ENCODE data around the gene PIP4K2B. TPM values are rescaled to one million over a fixed set of nuclear protein-coding genes. Genes with fewer than 3 reads are reported as not detected.
"Not testable (repeated sequence)": the region's sequence is repeated elsewhere in the genome, so short reads cannot be mapped to it uniquely, and the experiment has no call there.

PIP4K2B gene
- total RNA-seq, 2 donors from 2014 or later: 74.3 to 91.6 TPM

DNA sequence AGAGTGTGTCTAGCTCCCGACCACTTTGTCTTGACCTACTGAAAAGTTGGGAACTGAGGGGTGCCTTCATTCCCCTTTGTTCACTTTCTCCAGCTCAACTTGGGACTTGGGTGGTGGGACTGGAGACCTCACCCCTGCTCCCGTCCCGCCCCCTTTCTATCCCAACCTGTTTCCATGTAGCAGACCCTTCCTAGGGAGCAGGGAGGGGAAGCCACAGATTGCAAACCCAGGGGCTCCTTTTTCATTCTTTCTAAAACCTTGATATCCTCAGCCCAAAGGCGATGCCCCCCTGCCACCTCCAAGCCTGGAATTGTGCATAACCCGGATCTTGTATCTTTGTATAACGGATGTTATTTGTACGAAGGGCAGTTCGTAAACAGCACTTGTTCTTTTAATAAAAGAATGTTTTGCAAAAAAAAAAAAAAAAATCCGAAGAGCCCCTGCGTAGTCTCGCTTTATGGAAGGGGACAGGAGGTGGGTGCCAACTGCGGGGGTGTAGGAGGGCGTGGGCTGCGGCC lies 69.9 kb downstream of the PIP4K2B start:
- 51 to 52% methylated on average over 12 to 14 of the region's 14 CpGs for WGBS, 2 experiments (ENCODE audit: insufficient coverage in 1 of 2, insufficient read length in 1 of 2)
- H3K9ac ChIP-seq (ENCODE audit: extremely low read depth, low read length, poor library complexity, severe bottlenecking): peak overlapping the region; percentile 63

DNA sequence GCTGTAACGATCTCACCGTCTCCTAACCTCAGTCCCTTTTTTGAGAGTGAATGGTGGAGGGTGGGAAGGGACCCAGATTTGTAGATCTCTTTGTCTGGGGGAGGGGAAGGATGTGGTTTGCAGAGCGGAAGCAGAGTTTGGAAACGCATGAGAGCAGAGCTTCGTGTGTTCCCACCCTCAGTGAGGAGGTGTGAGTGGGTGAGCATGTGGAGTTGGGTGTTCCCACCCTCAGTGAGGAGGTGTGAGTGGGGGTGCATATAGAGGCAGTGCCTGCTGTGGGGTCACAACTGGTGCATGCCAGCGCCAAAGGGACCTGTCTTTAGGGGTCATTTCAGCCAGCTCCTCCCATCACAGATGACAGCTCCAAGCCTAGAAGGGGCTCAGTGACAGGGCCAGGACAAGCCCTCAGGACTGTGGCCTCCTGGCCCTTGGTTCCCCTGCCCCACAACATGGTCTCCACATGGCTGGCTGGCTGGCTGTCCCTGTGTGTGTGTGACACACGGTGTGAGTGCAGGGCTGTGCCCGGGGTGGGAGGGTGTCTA lies 71.0 kb downstream of the PIP4K2B start:
- 94 to 100% methylated on average over 4 to 8 of the region's 8 CpGs for WGBS, 2 experiments (ENCODE audit: insufficient coverage in 1 of 2, insufficient read length in 1 of 2)
- H3K9ac ChIP-seq (ENCODE audit: extremely low read depth, low read length, poor library complexity, severe bottlenecking): no peak overlapping the region
- Mint-ChIP-seq H3K27me3 (ENCODE audit: insufficient read depth) (peaks cover 4% of the 10 kb centered on the region), H3K36me3 (ENCODE audit: low read depth) (peaks cover 20% of the 10 kb centered on the region), H3K27ac (no peak overlapping the region), H3K4me3 (no peak overlapping the region), H3K9me3 (no peaks in the 10 kb centered on the region), H3K4me1 (peaks cover 11% of the 10 kb centered on the region)
- H3K27me3 ChIP-seq (ENCODE audit: control insufficient read depth, insufficient read depth, low read length, poor library complexity, severe bottlenecking): no peaks in the 10 kb centered on the region
- H3K9me3 ChIP-seq (ENCODE audit: control insufficient read depth, low read length): no peaks in the 10 kb centered on the region
- no peak overlapping the region for H3K27ac ChIP-seq (ENCODE audit: low read depth, low read length)
- TF ChIP-seq, protein P1, sequence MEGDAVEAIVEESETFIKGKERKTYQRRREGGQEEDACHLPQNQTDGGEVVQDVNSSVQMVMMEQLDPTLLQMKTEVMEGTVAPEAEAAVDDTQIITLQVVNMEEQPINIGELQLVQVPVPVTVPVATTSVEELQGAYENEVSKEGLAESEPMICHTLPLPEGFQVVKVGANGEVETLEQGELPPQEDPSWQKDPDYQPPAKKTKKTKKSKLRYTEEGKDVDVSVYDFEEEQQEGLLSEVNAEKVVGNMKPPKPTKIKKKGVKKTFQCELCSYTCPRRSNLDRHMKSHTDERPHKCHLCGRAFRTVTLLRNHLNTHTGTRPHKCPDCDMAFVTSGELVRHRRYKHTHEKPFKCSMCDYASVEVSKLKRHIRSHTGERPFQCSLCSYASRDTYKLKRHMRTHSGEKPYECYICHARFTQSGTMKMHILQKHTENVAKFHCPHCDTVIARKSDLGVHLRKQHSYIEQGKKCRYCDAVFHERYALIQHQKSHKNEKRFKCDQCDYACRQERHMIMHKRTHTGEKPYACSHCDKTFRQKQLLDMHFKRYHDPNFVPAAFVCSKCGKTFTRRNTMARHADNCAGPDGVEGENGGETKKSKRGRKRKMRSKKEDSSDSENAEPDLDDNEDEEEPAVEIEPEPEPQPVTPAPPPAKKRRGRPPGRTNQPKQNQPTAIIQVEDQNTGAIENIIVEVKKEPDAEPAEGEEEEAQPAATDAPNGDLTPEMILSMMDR (conservative IDR thresholded peaks at IDR 0.05): no peak
- no peak for DNase-seq
- peaks cover 20% of the 10 kb centered on the region for H3K36me3 ChIP-seq (ENCODE audit: control insufficient read depth, insufficient read depth, low read length)
- peaks cover 3% of the 10 kb centered on the region for H3K4me1 ChIP-seq (ENCODE audit: control insufficient read depth, insufficient read depth, low read length)
- H3K4me3 ChIP-seq (ENCODE audit: low read length): no peak overlapping the region

More for the DNA sequence above, 69.9 kb downstream of the PIP4K2B start:
- Histone ChIP-seq H3K4me3 (ENCODE audit: low read length) (peak overlapping the region; percentile 78), H3K36me3 (ENCODE audit: control insufficient read depth, insufficient read depth, low read length) (peaks cover 24% of the 10 kb centered on the region), H3K4me1 (ENCODE audit: control insufficient read depth, insufficient read depth, low read length) (peaks cover 3% of the 10 kb centered on the region), H3K27me3 (ENCODE audit: control insufficient read depth, insufficient read depth, low read length, poor library complexity, severe bottlenecking) (no peaks in the 10 kb centered on the region), H3K9me3 (ENCODE audit: control insufficient read depth, low read length) (no peaks in the 10 kb centered on the region), H3K27ac (ENCODE audit: low read depth, low read length) (no peak overlapping the region)
- Mint-ChIP-seq H3K9me3 (no peaks in the 10 kb centered on the region), H3K4me1 (peaks cover 11% of the 10 kb centered on the region), H3K27ac (peak overlapping the region; percentile 52), H3K36me3 (ENCODE audit: low read depth) (peaks cover 23% of the 10 kb centered on the region), H3K4me3 (peak overlapping the region; percentile 59), H3K27me3 (ENCODE audit: insufficient read depth) (peaks cover 4% of the 10 kb centered on the region)
- DNase-seq: no peak
- TF ChIP-seq, protein P1 (conservative IDR thresholded peaks at IDR 0.05): no peak

DNA sequence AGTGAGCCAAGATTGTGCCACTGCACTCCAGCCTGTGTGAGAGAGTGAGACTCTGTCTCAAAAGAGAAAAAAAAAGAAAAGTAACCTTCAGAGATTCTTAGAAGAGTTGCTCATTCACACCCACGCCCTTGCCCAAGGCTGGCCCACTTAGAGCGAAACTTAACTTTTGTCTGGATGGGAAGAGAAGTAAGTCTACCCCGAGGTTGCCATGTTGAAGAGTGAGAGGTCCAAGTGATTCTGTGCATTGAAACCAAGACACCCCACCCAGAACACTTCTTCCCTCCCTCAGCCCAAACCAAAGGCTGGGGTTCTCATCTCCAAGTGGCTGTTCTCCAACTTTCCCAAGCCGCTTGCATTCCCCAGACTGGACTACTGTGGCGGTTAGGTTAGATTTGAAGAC lies 71.6 kb downstream of the PIP4K2B start:
- Mint-ChIP-seq H3K4me3 (no peak overlapping the region), H3K36me3 (ENCODE audit: low read depth) (peaks cover 22% of the 10 kb centered on the region), H3K4me1 (peaks cover 11% of the 10 kb centered on the region), H3K27ac (no peak overlapping the region), H3K27me3 (ENCODE audit: insufficient read depth) (peaks cover 4% of the 10 kb centered on the region), H3K9me3 (no peaks in the 10 kb centered on the region)
- Histone ChIP-seq H3K4me1 (ENCODE audit: control insufficient read depth, insufficient read depth, low read length) (peaks cover 3% of the 10 kb centered on the region), H3K4me3 (ENCODE audit: low read length) (no peak overlapping the region), H3K27me3 (ENCODE audit: control insufficient read depth, insufficient read depth, low read length, poor library complexity, severe bottlenecking) (no peaks in the 10 kb centered on the region), H3K36me3 (ENCODE audit: control insufficient read depth, insufficient read depth, low read length) (peaks cover 20% of the 10 kb centered on the region), H3K27ac (ENCODE audit: low read depth, low read length) (no peak overlapping the region), H3K9me3 (ENCODE audit: control insufficient read depth, low read length) (no peaks in the 10 kb centered on the region), H3K9ac (ENCODE audit: extremely low read depth, low read length, poor library complexity, severe bottlenecking) (no peak overlapping the region)
- DNase-seq: no peak
- TF ChIP-seq, protein P1 (conservative IDR thresholded peaks at IDR 0.05): no peak
- 95 to 100% methylated on average over 3 to 5 of the region's 5 CpGs for WGBS, 2 experiments (ENCODE audit: insufficient coverage in 1 of 2, insufficient read length in 1 of 2)

DNA sequence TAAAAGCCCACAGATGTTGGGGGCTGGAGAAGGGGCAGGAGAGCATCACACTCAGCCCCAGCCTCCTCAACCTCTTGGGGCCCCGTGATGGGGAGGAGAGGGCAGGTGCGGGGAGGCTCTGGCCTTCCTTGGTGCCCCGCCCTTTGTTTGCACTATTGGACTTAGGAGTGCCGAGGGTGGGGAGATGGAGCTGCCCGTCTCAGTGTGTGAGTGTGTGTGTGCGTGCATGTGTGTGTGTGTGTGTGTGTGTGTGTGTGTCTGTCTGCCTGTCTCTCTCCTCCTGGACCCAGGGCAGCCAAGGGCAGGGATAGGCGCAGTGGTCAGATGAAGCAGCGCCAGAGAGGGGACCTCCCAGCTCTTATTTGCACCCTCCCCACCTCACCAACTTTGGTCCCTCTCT lies 73.2 kb downstream of the PIP4K2B start:
- H3K4me1 ChIP-seq (ENCODE audit: control insufficient read depth, insufficient read depth, low read length); H3K27ac ChIP-seq (ENCODE audit: low read depth, low read length); H3K4me3 ChIP-seq (ENCODE audit: low read length); H3K9ac ChIP-seq (ENCODE audit: extremely low read depth, low read length, poor library complexity, severe bottlenecking); H3K27ac Mint-ChIP-seq; H3K27me3 ChIP-seq (ENCODE audit: control insufficient read depth, insufficient read depth, low read length, poor library complexity, severe bottlenecking); H3K9me3 Mint-ChIP-seq; DNase-seq; H3K9me3 ChIP-seq (ENCODE audit: control insufficient read depth, low read length); H3K4me1 Mint-ChIP-seq; H3K4me3 Mint-ChIP-seq; H3K27me3 Mint-ChIP-seq (ENCODE audit: insufficient read depth): not testable (repeated sequence)
- 92% methylated on average over 7 of the region's 8 CpGs; no CpG with 5 or more reads in 1 of the 2 experiments for WGBS, 2 experiments (ENCODE audit: insufficient coverage in 1 of 2, insufficient read length in 1 of 2)
- peaks cover 31% of the 10 kb centered on the region for H3K36me3 ChIP-seq (ENCODE audit: control insufficient read depth, insufficient read depth, low read length)
- peaks cover 25% of the 10 kb centered on the region for H3K36me3 Mint-ChIP-seq (ENCODE audit: low read depth)
